CD1c-positive myeloid dendritic cell (primary cell): ENCODE data around the gene PIP4K2A.
A peak's percentile ranks its signal among the peaks of the same experiment; 100 is the strongest.

Experiments used
- DNase-seq: peaks from one replicate; pipeline ENCODE4 v3.0.0-alpha.2; 2016; ENCODE audit errors: extremely low spot score

The PIP4K2A gene

GRCh38 chr10:22666287-22667092 is 47.9 kb downstream of the PIP4K2A start:
- peak; percentile 52 for DNase-seq

- DNase-seq = no peak
These were observed 49.0 kb downstream of the PIP4K2A start for GRCh38 chr10:22665329-22665728.

- no peak for DNase-seq
These were observed 51.5 kb downstream of the PIP4K2A start for GRCh38 chr10:22662733-22663330.

- no peak for DNase-seq
These were observed 54.5 kb downstream of the PIP4K2A start for GRCh38 chr10:22659866-22660265.

GRCh38 chr10:22658745-22659410 is 55.5 kb downstream of the PIP4K2A start:
- DNase-seq = no peak

DNA sequence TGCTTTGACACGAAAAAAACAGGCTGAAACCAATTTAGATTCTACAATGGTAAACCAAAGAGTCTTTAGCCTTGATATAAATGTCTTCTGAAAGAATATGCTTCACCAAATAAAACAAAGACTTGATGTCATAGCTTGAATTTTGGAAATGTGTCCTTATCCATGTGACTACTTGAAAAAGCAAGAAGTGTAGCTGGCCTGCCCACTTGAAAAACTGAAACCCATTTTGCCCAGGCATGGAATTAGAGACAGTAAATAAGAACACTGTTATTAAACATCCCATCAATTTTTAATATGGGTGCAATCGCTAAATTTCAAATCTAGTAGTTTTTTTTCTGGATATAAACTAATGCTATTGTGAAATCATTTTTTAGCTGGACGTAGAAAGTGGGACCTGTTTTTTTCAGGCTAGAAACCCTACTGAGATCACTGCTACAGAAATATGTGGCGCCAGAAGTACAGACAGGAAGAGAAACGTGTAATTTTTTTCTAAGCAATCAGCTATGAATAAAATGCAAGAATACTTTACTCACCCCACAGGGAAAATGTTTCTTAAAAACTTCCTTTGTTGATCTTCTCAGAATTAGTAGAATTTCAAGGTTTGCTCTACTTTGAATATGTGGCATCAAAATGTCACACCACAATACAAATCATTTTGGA is 56.7 kb downstream of the PIP4K2A start:
- no peak for DNase-seq

DNA sequence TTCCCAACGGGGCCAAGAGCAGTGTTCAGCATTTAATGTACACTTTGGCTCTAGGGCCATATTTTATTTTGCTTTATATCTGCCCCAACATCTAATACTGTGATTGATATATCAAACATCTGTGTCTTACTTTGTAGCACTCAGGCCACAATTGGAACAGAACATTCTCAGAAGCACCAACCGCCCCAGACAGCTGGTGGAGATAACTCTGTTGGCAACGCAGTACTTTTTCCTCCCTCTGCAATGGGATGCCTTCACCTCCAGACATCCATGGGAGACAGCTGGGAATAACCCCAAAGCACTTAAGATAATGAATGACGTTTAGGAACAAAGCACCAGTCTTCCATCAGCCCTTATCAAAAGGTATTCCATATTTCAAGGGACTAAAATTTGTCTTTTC is 57.4 kb downstream of the PIP4K2A start:
- DNase-seq = no peak

GRCh38 chr10:22656036-22656435 is 58.3 kb downstream of the PIP4K2A start:
- DNase-seq = no peak

DNA sequence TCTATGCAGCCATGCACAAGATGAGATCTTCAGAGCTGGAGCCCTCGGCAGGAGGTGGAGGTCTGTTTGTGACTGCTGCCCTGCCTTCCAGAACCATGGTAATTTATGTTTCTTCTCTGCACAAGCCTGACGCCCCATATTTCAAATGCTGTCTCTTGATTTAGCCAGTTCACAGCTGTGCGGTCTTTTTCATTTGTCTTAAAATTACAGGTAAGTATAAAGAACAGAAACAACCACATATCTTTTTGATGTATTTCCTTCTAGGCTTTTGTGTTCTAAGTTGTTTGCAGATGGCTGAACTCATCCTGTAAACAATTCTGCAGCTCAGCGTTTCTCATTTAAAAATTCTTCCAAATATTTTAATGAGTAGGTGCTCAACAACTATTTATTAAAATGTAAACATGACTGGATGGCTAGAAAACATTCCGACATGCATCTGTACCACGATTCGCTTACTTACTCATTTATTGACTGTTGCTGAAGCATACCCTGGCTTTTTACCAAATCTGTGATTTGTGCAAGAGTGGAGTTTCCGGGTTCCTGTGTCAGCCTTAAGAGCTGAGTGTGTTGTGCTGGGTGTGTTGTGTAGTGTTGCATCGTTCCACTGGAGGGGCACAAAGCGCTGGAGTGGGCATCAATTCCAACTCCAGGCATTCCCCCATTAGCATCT is 58.9 kb downstream of the PIP4K2A start:
- DNase-seq = peak; percentile 34

DNA sequence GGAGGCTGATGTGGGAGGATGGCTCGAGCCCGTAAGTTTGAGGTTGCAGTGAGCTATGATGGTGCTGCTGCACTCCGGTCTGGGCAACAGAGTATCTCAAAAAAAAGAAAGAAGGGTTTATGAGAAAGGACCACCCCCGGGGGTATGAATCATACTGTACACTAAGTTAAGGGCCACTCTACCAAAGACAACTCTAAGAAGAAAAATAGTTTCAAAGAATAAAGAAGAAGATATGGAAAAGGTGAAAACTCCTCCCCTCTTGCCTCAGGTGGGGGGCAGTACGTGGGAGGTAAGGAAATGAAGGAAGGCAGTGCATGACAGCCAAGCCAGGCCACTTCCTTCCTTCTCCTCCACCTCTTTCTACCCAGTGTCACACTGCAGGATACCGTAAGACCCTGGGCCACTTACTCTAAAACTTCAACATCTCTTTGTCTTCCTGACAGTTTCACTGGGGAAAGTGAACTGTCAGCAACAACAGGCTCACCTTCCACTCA is 61.3 kb downstream of the PIP4K2A start:
- no peak for DNase-seq

GRCh38 chr10:22651276-22651980 is 63.0 kb downstream of the PIP4K2A start:
- peak; percentile 80 for DNase-seq

GRCh38 chr10:22649994-22650393 is 64.4 kb downstream of the PIP4K2A start:
- no peak for DNase-seq

GRCh38 chr10:22649390-22649841 is 65.0 kb downstream of the PIP4K2A start:
- no peak for DNase-seq

GRCh38 chr10:22648547-22648961 is 65.8 kb downstream of the PIP4K2A start:
- no peak for DNase-seq

- no peak for DNase-seq
These were observed 67.1 kb downstream of the PIP4K2A start for GRCh38 chr10:22647244-22647643.

DNA sequence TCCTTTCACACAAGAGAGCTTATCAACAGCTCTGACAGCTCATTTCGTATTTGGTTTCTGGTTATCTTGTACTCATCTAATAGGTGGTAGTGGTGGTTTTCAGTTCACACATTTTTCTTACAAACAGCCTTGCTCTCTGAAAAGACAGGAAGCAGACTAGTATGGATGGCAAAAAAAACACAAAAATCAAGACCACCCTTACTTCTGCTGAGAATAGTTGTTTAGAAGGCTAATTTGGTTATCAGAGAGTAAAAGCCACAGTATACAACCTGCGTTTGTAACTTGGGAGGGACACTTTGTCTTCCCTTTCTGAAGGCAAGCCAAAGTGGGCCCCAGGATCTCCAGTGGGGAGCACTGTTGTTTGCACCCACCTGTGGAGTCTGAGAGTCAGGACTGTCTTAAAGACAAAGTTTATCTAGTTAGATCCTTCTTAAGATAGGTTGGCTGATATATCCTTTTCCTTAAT is 68.0 kb downstream of the PIP4K2A start:
- peak; percentile 47 for DNase-seq

GRCh38 chr10:22644222-22644621 is 70.2 kb downstream of the PIP4K2A start:
- no peak for DNase-seq

- no peak for DNase-seq
These were observed 70.6 kb downstream of the PIP4K2A start for GRCh38 chr10:22643775-22644174.

DNA sequence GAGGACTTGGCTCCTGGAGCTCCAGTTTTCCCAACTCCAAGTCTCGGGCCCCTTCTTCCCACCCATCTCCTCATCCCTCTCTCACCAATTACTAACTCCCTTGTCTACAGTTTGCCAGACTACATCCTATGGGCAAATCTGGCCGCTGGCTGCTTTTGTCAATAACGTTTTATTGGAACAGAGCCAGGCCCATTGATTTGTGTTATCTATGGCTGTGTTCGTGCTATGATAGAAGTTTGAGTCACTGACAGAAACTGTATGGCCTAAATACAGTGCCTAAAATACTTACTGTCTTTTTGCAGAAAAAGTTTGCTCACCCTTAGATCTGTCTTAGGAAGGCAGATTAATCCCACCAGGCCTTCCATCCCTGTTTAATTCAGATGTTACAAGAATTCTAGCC is 71.3 kb downstream of the PIP4K2A start:
- DNase-seq = no peak

- DNase-seq = no peak
These were observed 72.6 kb downstream of the PIP4K2A start for GRCh38 chr10:22641743-22642142.

DNA sequence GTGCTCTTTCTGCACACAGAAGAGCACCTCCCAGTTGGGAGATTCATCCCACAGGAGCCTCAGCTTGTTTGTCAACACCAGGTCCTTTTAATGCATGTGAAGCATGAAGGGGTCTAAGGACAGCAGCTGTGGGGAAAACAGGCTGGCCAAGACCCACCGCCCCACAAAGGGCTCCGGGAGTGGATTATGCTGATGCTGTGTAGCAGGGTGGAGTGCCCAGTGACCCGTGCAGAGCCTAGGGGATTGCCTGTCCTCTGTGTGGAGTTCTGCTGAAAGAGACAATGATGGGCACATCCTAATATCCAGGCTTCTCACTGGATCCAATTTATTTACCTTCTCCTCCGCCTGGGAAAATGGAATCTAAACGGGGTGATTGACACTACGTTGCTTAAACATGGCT is 74.0 kb downstream of the PIP4K2A start:
- no peak for DNase-seq
